Measurements from ENCODE around the gene KLF9. TPM values are rescaled to one million over a fixed set of nuclear protein-coding genes. Genes with fewer than 3 reads are reported as not detected.

Gene KLF9
- total RNA-seq, 4 donors from 2014 or later = 13.7 to 71.0 (median 17.3) TPM

- intact Hi-C loops (cut with DNase I) = no loop called here
- Histone ChIP-seq H3K27ac (no peak overlapping the region), H3K4me3 (no peak overlapping the region), H3K27me3 (no peaks in the 10 kb centered on the region), H3K9me3 (no peaks in the 10 kb centered on the region), H3K4me1 (no peaks in the 10 kb centered on the region), H3K36me3 (no peaks in the 10 kb centered on the region)
- no peak for DNase-seq
- 63 to 67% methylated on average over 1 of the region's 1 CpG for WGBS, 2 donors
- TF ChIP-seq POLR2A (IDR thresholded peaks at IDR 0.05) (no peak), CTCF (IDR thresholded peaks at IDR 0.05) (no peak)
These were observed 34.5 kb upstream of the KLF9 start for GRCh38 chr9:70448919-70449318.

GRCh38 chr9:70444904-70445303 is 30.4 kb upstream of the KLF9 start:
- no peaks in the 10 kb centered on the region for H3K27me3 ChIP-seq
- H3K4me1 ChIP-seq = no peaks in the 10 kb centered on the region
- H3K9me3 ChIP-seq = no peaks in the 10 kb centered on the region
- no peak overlapping the region for H3K4me3 ChIP-seq
- intact Hi-C loops (cut with DNase I) = no loop called here
- WGBS, 2 donors = 36 to 56% methylated on average over 1 of the region's 1 CpG
- H3K36me3 ChIP-seq = no peaks in the 10 kb centered on the region
- no peak overlapping the region for H3K27ac ChIP-seq
- no peak for DNase-seq
- TF ChIP-seq POLR2A (IDR thresholded peaks at IDR 0.05) (no peak), CTCF (IDR thresholded peaks at IDR 0.05) (no peak)

GRCh38 chr9:70442328-70442848 is 27.9 kb upstream of the KLF9 start:
- 15 to 23% methylated on average over 1 of the region's 1 CpG for WGBS, 2 donors
- intact Hi-C loops (cut with DNase I) = no loop called here
- DNase-seq = no peak

GRCh38 chr9:70441622-70442021 is 27.2 kb upstream of the KLF9 start:
- no peaks in the 10 kb centered on the region for H3K36me3 ChIP-seq
- peaks cover 0 to 23% (median 5%) of the 10 kb centered on the region in 3 donors for H3K4me1 ChIP-seq
- no peaks in the 10 kb centered on the region for H3K27me3 ChIP-seq
- no peak for TF ChIP-seq POLR2A (IDR thresholded peaks at IDR 0.05)
- TF ChIP-seq CTCF (IDR thresholded peaks at IDR 0.05) = no peak
- H3K4me3 ChIP-seq = no peak overlapping the region
- H3K27ac ChIP-seq = no peak overlapping the region
- intact Hi-C loops (cut with DNase I) = no loop called here
- DNase-seq = no peak
- no peaks in the 10 kb centered on the region for H3K9me3 ChIP-seq

More at GRCh38 chr9:70442328-70442848, 27.9 kb upstream of the KLF9 start:
- Histone ChIP-seq H3K4me3 (no peak overlapping the region), H3K27me3 (no peaks in the 10 kb centered on the region), H3K4me1 (peaks cover 0 to 19% (median 5%) of the 10 kb centered on the region in 3 donors), H3K27ac (peak overlapping the region in 1 of 4 donors; percentile 13), H3K36me3 (no peaks in the 10 kb centered on the region), H3K9me3 (no peaks in the 10 kb centered on the region)
- TF ChIP-seq CTCF (IDR thresholded peaks at IDR 0.05) = no peak
- TF ChIP-seq POLR2A (IDR thresholded peaks at IDR 0.05) = no peak

- TF ChIP-seq CTCF (IDR thresholded peaks at IDR 0.05) (no peak), POLR2A (IDR thresholded peaks at IDR 0.05) (no peak)
- DNase-seq = no peak
- peak overlapping the region in 1 of 4 donors; percentile 62 for H3K27ac ChIP-seq
- peaks cover 5 to 35% (median 7%) of the 10 kb centered on the region in 3 donors for H3K4me1 ChIP-seq
- H3K9me3 ChIP-seq = no peaks in the 10 kb centered on the region
- H3K36me3 ChIP-seq = no peaks in the 10 kb centered on the region
- intact Hi-C loops (cut with DNase I) = no loop called here
- H3K4me3 ChIP-seq = no peak overlapping the region
- no peaks in the 10 kb centered on the region for H3K27me3 ChIP-seq
- 39 to 52% methylated on average over 5 of the region's 5 CpGs for WGBS, 2 donors
These were observed 25.7 kb upstream of the KLF9 start for GRCh38 chr9:70439991-70440706.

Measured in esophagus squamous epithelium (tissue), 5 donors.